Measurements from ENCODE around the gene NKAIN2. TPM values are rescaled to one million over a fixed set of nuclear protein-coding genes. Genes with fewer than 3 reads are reported as not detected.
"Not testable (repeated sequence)": the region's sequence is repeated elsewhere in the genome, so short reads cannot be mapped to it uniquely, and the experiment has no call there.

NKAIN2 gene
- total RNA-seq, 1 experiment from 2014 or later = 2.5 TPM

DNA sequence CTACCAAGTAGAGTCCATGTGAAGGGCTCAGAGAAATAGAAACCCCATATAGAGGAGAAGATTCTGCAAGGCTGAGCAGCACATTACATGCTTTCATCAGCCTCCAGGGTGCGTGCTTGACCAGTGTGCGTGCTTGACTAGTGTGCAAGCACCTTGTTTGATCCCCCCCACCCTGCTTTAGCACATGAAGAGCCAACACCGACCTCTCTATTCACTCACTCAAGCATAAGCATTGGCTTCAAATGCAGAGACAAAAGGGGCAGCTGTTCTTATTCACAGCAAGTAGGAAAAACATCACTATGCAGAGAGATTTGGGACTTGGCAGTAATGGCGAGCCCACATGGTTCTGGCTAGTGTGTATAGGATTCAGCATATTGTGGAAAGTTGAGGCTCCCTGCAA lies 879.8 kb downstream of the NKAIN2 start:
- in situ Hi-C loops (cut with HindIII; ENCODE audit: low pct_unique_long_range_greater_than_20kb, low sequenced_read_pairs) = no loop called here
- DNase-seq (ENCODE audit: low read depth) = no peak

GRCh38 chr6:124684621-124685020 lies 881.0 kb downstream of the NKAIN2 start:
- in situ Hi-C loops (cut with HindIII; ENCODE audit: low pct_unique_long_range_greater_than_20kb, low sequenced_read_pairs) = no loop called here
- DNase-seq (ENCODE audit: low read depth) = no peak

GRCh38 chr6:124688369-124688768 lies 884.7 kb downstream of the NKAIN2 start:
- in situ Hi-C loops (cut with HindIII; ENCODE audit: low pct_unique_long_range_greater_than_20kb, low sequenced_read_pairs) = no loop called here
- no peak for DNase-seq (ENCODE audit: low read depth)

DNA sequence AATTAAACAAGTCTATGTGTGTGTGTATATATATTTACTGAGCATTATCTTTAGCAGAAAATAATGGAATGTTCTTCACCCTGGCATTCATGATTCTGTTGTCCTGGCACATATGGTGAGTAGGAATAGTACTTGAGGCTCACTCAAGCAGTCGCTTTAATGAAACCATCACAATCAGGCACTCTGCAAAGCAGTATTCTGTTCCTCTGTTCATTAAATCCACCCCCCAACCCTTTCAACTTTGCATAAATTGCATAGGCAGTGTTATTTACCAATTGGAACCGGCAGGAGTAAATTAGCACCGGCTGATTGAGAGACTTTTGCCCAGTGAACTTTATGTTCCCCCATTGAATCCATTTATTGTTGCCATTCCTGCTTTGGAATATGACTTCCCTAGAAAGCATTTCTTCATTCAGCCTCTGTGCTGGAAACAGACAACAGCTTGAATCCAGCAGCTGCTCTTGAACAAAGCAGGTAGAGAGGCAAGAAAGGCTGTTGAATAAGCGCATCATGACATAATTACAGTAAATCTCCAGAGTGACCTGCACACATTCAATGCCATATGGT lies 890.6 kb downstream of the NKAIN2 start:
- DNase-seq (ENCODE audit: low read depth) = no peak
- in situ Hi-C loops (cut with HindIII; ENCODE audit: low pct_unique_long_range_greater_than_20kb, low sequenced_read_pairs) = no loop called here

GRCh38 chr6:124699038-124699437 lies 895.4 kb downstream of the NKAIN2 start:
- in situ Hi-C loops (cut with HindIII; ENCODE audit: low pct_unique_long_range_greater_than_20kb, low sequenced_read_pairs) = no loop called here
- DNase-seq (ENCODE audit: low read depth) = no peak

DNA sequence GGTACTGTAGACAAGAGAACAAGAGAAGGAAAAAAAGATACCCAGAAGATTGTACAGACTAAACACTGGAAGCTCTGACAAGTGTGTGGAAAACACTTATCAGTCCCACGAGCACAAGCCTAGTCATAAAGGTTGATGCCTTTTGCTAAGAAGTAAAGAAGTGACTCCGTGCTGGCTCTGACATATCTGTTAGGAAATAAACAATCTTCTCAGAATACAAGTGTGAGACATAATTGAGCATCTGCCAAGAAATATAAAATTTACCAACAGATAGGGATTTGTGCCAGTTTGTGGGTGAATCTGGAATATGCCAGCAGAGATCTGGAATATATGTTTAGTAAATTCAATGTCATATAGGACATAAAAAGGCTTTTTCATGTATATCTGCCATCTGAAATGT lies 899.9 kb downstream of the NKAIN2 start:
- in situ Hi-C loops (cut with HindIII; ENCODE audit: low pct_unique_long_range_greater_than_20kb, low sequenced_read_pairs) = no loop called here
- no peak for DNase-seq (ENCODE audit: low read depth)

DNA sequence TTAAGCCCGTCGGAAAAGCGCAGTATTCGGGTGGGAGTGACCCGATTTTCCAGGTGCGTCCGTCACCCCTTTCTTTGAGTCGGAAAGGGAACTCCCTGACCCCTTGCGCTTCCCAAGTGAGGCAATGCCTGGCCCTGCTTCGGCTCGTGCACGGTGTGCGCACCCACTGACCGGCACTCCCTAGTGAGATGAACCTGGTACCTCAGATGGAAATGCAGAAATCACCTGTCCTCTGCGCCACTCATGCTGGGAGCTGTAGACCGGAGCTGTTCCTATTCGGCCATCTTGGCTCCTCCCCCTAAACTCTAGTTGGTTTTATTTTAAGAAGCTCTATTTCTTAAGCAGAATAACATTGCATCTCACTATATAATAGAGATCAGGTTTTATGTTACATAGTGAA lies 908.9 kb downstream of the NKAIN2 start:
- DNase-seq (ENCODE audit: low read depth); in situ Hi-C loops (cut with HindIII; ENCODE audit: low pct_unique_long_range_greater_than_20kb, low sequenced_read_pairs): not testable (repeated sequence)

- in situ Hi-C loops (cut with HindIII; ENCODE audit: low pct_unique_long_range_greater_than_20kb, low sequenced_read_pairs) = no loop called here
- DNase-seq (ENCODE audit: low read depth) = no peak
Observed at GRCh38 chr6:124714728-124715127, 911.1 kb downstream of the NKAIN2 start.

GRCh38 chr6:124719913-124720312 lies 916.2 kb downstream of the NKAIN2 start:
- no peak for DNase-seq (ENCODE audit: low read depth)
- in situ Hi-C loops (cut with HindIII; ENCODE audit: low pct_unique_long_range_greater_than_20kb, low sequenced_read_pairs) = no loop called here

DNA sequence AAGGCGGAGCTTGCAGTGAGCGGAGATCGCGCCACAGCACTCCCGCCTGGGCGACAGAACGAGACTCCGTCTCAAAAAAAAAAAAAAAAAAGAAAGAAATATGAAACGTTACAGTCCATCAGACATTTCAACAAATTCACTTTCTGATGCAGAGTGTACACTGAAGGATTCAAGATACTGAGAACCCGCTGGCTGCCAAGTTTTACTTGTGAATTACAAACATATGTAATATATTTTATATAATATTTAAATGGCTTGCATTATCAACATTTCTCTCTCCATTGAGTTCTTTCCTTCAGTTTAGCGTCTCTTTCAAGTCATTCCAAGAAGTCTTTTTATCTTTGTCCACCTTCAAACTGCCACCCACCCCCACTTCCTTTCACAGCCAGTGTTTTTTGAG lies 917.7 kb downstream of the NKAIN2 start:
- DNase-seq (ENCODE audit: low read depth) = no peak
- in situ Hi-C loops (cut with HindIII; ENCODE audit: low pct_unique_long_range_greater_than_20kb, low sequenced_read_pairs) = no loop called here

GRCh38 chr6:124722141-124722878 lies 918.6 kb downstream of the NKAIN2 start:
- DNase-seq (ENCODE audit: low read depth) = no peak
- in situ Hi-C loops (cut with HindIII; ENCODE audit: low pct_unique_long_range_greater_than_20kb, low sequenced_read_pairs) = no loop called here

DNA sequence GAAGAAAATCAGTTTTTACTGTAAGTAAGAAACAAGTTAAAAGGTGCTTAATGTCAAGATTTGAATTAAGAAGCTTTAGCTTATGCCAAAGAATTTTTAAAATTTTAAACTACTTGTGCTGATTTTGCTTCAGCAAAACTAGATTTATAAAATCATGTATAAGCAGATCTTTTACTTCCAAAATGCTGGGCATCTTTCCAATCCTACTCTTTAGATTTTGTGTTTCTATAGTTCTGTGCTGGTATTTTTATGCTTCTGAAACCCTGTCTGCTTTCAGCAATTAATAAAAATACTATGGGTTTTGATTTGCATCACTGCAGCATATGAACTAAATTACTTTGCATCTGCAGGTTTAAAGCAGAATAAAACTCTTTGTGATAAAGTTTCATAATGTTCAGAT lies 920.0 kb downstream of the NKAIN2 start:
- in situ Hi-C loops (cut with HindIII; ENCODE audit: low pct_unique_long_range_greater_than_20kb, low sequenced_read_pairs) = no loop called here
- no peak for DNase-seq (ENCODE audit: low read depth)

DNA sequence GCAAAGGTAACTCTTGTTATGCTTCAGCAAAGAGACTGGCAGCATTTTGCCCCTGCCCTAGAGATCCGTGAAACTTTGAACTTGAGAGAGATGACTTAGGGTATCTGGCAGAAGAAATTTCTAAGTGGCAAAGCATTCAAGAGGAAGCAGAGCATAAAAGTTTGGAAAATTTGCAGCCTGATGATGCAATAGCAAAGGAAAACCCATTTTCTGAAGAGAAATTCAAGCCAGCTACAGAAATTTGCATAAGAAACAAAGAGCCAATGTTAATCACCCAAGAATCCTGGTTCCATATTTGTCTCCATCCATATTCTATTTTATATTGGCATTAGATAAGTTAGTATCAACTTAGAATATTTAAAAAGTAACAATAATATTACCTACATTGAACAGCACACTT lies 934.1 kb downstream of the NKAIN2 start:
- in situ Hi-C loops (cut with HindIII; ENCODE audit: low pct_unique_long_range_greater_than_20kb, low sequenced_read_pairs); DNase-seq (ENCODE audit: low read depth): not testable (repeated sequence)

DNA sequence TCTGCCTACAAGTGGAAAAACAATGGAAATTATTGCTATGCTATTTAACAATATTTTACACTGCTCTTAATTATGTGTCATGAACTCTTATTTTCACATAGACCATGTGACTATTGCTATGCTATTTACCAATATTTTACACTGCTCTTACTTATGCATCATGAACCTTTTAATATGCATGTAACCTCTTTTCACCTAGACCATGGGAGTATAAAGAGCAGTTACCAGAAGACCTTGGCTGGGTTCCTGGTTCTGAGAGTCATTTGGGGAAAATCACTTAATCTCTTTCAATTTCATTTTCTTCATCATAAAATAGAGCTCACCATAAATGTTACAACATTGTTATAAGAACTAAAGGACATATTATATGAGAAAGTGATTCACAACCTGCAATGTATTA lies 934.8 kb downstream of the NKAIN2 start:
- in situ Hi-C loops (cut with HindIII; ENCODE audit: low pct_unique_long_range_greater_than_20kb, low sequenced_read_pairs) = no loop called here
- DNase-seq (ENCODE audit: low read depth) = no peak

DNA sequence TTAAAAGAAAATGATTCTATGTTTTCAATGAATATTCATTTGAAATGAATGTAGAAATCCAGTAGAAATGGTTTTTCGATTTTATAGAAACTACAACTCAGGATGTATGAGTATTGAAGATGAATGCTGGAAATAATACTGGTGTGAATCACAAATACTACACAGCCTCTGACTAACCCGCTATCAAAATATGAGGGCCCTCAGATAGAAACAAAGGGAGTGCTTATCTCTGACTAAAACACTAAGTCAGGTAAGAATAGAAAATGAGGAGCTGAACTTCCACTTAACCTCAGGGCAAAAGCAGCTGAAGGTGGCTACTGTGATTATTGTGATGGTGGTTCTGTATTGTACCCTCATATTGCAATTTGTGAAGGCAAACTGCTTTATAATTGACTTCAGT lies 937.7 kb downstream of the NKAIN2 start:
- in situ Hi-C loops (cut with HindIII; ENCODE audit: low pct_unique_long_range_greater_than_20kb, low sequenced_read_pairs) = no loop called here
- DNase-seq (ENCODE audit: low read depth) = no peak

GRCh38 chr6:124742971-124743370 lies 939.3 kb downstream of the NKAIN2 start:
- no peak for DNase-seq (ENCODE audit: low read depth)
- in situ Hi-C loops (cut with HindIII; ENCODE audit: low pct_unique_long_range_greater_than_20kb, low sequenced_read_pairs) = no loop called here

DNA sequence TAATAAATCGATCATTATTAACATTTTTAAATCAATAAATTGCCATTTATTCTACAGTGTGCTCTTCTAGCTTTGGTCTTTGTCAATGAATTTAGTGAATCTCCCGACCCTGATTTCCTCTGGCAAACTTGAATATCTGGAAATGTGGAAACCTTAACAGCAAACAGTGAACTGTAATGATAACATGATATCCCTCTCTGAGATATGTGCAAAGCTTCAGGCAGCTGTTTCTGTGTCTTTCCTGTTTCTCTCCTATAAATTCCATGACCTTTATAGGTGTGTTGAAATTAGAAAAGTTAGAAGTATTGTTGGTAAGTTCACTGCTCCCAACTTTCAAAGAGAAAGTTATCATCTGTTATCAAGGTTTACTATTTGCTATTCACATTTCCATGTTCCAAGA lies 939.8 kb downstream of the NKAIN2 start:
- no peak for DNase-seq (ENCODE audit: low read depth)
- in situ Hi-C loops (cut with HindIII; ENCODE audit: low pct_unique_long_range_greater_than_20kb, low sequenced_read_pairs) = no loop called here

GRCh38 chr6:124747349-124747748 lies 943.7 kb downstream of the NKAIN2 start:
- in situ Hi-C loops (cut with HindIII; ENCODE audit: low pct_unique_long_range_greater_than_20kb, low sequenced_read_pairs) = no loop called here
- DNase-seq (ENCODE audit: low read depth) = no peak

GRCh38 chr6:124748778-124749177 lies 945.1 kb downstream of the NKAIN2 start:
- DNase-seq (ENCODE audit: low read depth) = no peak
- in situ Hi-C loops (cut with HindIII; ENCODE audit: low pct_unique_long_range_greater_than_20kb, low sequenced_read_pairs) = no loop called here

DNA sequence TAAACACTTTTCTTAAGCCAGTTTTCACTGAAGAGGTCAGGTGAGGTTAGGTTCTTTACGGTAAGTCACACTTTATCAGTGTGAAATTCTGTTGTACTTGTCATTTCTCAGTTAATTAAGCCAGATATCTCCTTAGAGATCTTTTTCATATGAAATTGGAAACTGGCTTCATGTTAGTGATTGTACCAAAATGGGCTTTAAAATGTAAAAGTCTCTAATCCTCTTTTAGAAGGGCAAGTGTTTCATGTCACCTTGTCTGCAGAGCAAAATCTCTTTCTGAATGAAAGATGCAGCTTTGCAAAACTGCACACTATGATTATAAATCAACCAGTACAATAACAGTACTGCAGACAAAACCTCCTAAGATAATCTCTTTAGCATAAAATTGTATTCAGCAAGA lies 949.3 kb downstream of the NKAIN2 start:
- DNase-seq (ENCODE audit: low read depth) = no peak
- in situ Hi-C loops (cut with HindIII; ENCODE audit: low pct_unique_long_range_greater_than_20kb, low sequenced_read_pairs) = no loop called here
